Activated B cell treated with CpG ODN at 0.5 μM for 24 hours (primary cell): ENCODE data around the gene TCF4. TPM values are rescaled to one million over a fixed set of nuclear protein-coding genes. Genes with fewer than 3 reads are reported as not detected.

Experiments
- ATAC-seq: fragments of 200-7000 bp; cut with Tn5 transposase; one replicate; pipeline ENCODE4 v1.10.0; 2021; ENCODE audit warnings: low read depth, mild to moderate bottlenecking, moderate library complexity
- CTCF ChIA-PET: fragments of 350-600 bp; sonication (Branson Sonifier 250); formaldehyde crosslinking; loops from one replicate; lab custom pipeline; 2021; ENCODE audit warnings: antibody characterized with exemption; lab: Charles Lee
- POLR2A ChIA-PET: fragments of 350-600 bp; sonication (Branson Sonifier 250); formaldehyde crosslinking; loops from one replicate; lab custom pipeline; 2021; ENCODE audit warnings: antibody characterized with exemption; lab: Charles Lee
- DNase-seq: peaks from one replicate; pipeline ENCODE4 v3.0.0; 2022
- H3K27ac Mint-ChIP-seq: one replicate; pipeline ENCODE4 v1.8.0; 2020; ENCODE audit warnings: mixed read lengths
- H3K27me3 Mint-ChIP-seq: one replicate; pipeline ENCODE4 v1.8.0; 2021; ENCODE audit warnings: mixed read lengths
- H3K36me3 Mint-ChIP-seq: one replicate; pipeline ENCODE4 v1.8.0; 2021; ENCODE audit warnings: low read depth, mixed read lengths
- H3K4me1 Mint-ChIP-seq: one replicate; pipeline ENCODE4 v1.8.0; 2021; ENCODE audit warnings: mixed read lengths
- H3K4me3 Mint-ChIP-seq: one replicate; pipeline ENCODE4 v1.8.0; 2020; ENCODE audit warnings: mild to moderate bottlenecking, mixed read lengths
- H3K9me3 Mint-ChIP-seq: one replicate; pipeline ENCODE4 v1.8.0; 2020; ENCODE audit warnings: mixed read lengths
- CTCF ChIP-seq: fragments of 200-600 bp; IDR thresholded peaks from one replicate; pipeline ENCODE4 v1.8.0; 2022; ENCODE audit warnings: antibody characterized with exemption, mild to moderate bottlenecking
- intact Hi-C: fragments of 100-400 bp; cut with micrococcal nuclease; formaldehyde crosslinking; loops from one replicate; pipeline ENCODE4 v1.15.1; 2024
- total RNA-seq: library from RNA; stranded (reverse); gene quantifications from 2 replicates; pipeline ENCODE4 v1.2.3, GENCODE V29; 2022

Gene TCF4
- total RNA-seq, 1 donor from 2014 or later: 270 TPM

- no peak overlapping the region for H3K4me3 Mint-ChIP-seq
- POLR2A ChIA-PET: interaction anchor here (0.6 kb wide), 1 partner anchor 367 kb away, joined by 9 read pairs; no protein-coding TSS in a partner anchor
- no peaks in the 10 kb centered on the region for H3K9me3 Mint-ChIP-seq
- CTCF ChIA-PET: no interaction called here
- no peaks in the 10 kb centered on the region for H3K27me3 Mint-ChIP-seq
- intact Hi-C loops: loop anchor here (5.0 kb wide), 1 partner anchor 113 kb away; no protein-coding TSS in a partner anchor
- peaks cover 18% of the 10 kb centered on the region for H3K36me3 Mint-ChIP-seq
- peak; percentile 57 for ATAC-seq
- H3K27ac Mint-ChIP-seq: peak overlapping the region; percentile 72
- DNase-seq: no peak
- H3K4me1 Mint-ChIP-seq: peaks cover 39% of the 10 kb centered on the region
- no peak for TF ChIP-seq CTCF
Measured at GRCh38 chr18:55220523-55220922, 367.5 kb downstream of the TCF4 start.

GRCh38 chr18:55219823-55220222 lies 368.2 kb downstream of the TCF4 start:
- no peak for TF ChIP-seq CTCF
- POLR2A ChIA-PET: interaction anchor here (0.6 kb wide), 1 partner anchor 367 kb away, joined by 9 read pairs; no protein-coding TSS in a partner anchor
- Mint-ChIP-seq H3K4me3 (no peak overlapping the region), H3K9me3 (no peaks in the 10 kb centered on the region), H3K36me3 (peaks cover 13% of the 10 kb centered on the region), H3K27ac (peak overlapping the region; percentile 72), H3K27me3 (no peaks in the 10 kb centered on the region), H3K4me1 (peaks cover 39% of the 10 kb centered on the region)
- ATAC-seq: no peak
- intact Hi-C loops: loop anchor here (5.0 kb wide), 1 partner anchor 113 kb away; no protein-coding TSS in a partner anchor
- CTCF ChIA-PET: no interaction called here
- no peak for DNase-seq

GRCh38 chr18:55219059-55219458 lies 368.9 kb downstream of the TCF4 start:
- Mint-ChIP-seq H3K4me3 (no peak overlapping the region), H3K36me3 (peaks cover 5% of the 10 kb centered on the region), H3K27ac (no peak overlapping the region), H3K9me3 (no peaks in the 10 kb centered on the region), H3K27me3 (no peaks in the 10 kb centered on the region), H3K4me1 (peaks cover 39% of the 10 kb centered on the region)
- ChIA-PET POLR2A (no interaction called here), CTCF (interaction anchor here (0.6 kb wide), 1 partner anchor 16 kb away, joined by 3 read pairs; no protein-coding TSS in a partner anchor)
- no peak for TF ChIP-seq CTCF
- ATAC-seq (no peak), DNase-seq (no peak)
- intact Hi-C loops: no loop called here

GRCh38 chr18:55214969-55215368 lies 373.0 kb downstream of the TCF4 start:
- ChIA-PET POLR2A (no interaction called here), CTCF (no interaction called here)
- no peaks in the 10 kb centered on the region for H3K27me3 Mint-ChIP-seq
- ATAC-seq (no peak), DNase-seq (no peak)
- H3K9me3 Mint-ChIP-seq: no peaks in the 10 kb centered on the region
- no peak overlapping the region for H3K27ac Mint-ChIP-seq
- peaks cover 12% of the 10 kb centered on the region for H3K4me1 Mint-ChIP-seq
- H3K4me3 Mint-ChIP-seq: no peak overlapping the region
- H3K36me3 Mint-ChIP-seq: no peaks in the 10 kb centered on the region
- TF ChIP-seq CTCF: no peak
- intact Hi-C loops: no loop called here

- no peaks in the 10 kb centered on the region for H3K9me3 Mint-ChIP-seq
- no peak overlapping the region for H3K27ac Mint-ChIP-seq
- intact Hi-C loops: no loop called here
- ChIA-PET CTCF (no interaction called here), POLR2A (interaction anchor here (1.0 kb wide), 1 partner anchor 47 kb away, joined by 3 read pairs; no protein-coding TSS in a partner anchor)
- H3K4me3 Mint-ChIP-seq: no peak overlapping the region
- no peak for ATAC-seq
- DNase-seq: no peak
- peaks cover 8% of the 10 kb centered on the region for H3K4me1 Mint-ChIP-seq
- TF ChIP-seq CTCF: no peak
- no peaks in the 10 kb centered on the region for H3K36me3 Mint-ChIP-seq
- H3K27me3 Mint-ChIP-seq: no peaks in the 10 kb centered on the region
Measured at GRCh38 chr18:55214534-55214933, 373.5 kb downstream of the TCF4 start.
